NT2/D1 (cell line): ENCODE data around the gene RAPGEF6.

ENCODE experiments used
- SUZ12 ChIP-seq: IDR thresholded peaks from 2 replicates; pipeline ENCODE4 v1.6.1; 2011; ENCODE audit not compliant: insufficient read length, insufficient read depth; ENCODE audit errors: extremely low read depth
- YY1 ChIP-seq: IDR thresholded peaks from 2 replicates; pipeline ENCODE4 v1.6.1; 2011; ENCODE audit not compliant: insufficient read length, insufficient read depth

GRCh38 chr5:131654309-131654708, 19.3 kb upstream of the RAPGEF6 start:
- TF ChIP-seq YY1, result no peak
- no peak for TF ChIP-seq SUZ12
